Activated CD4-positive, CD25-positive, alpha-beta regulatory T cell (primary cell): ENCODE data around the gene EPHB4.

ENCODE experiments used
- DNase-seq, 4 experiments: peaks; one replicate each; lab custom pipeline; 2025; lab: John Stamatoyannopoulos, UW

Gene EPHB4

GRCh38 chr7:100854146-100854895 is 27.0 kb upstream of the EPHB4 start:
- no peak for DNase-seq

GRCh38 chr7:100852048-100852872 is 24.9 kb upstream of the EPHB4 start, which contains the start of gene SLC12A9:
TSS of gene SLC12A9 (plus strand) at chr7:100852713. CDS start at chr7:100854198, 1,485 bp downstream.
- peak; percentile 63 to 80 (median 69) for DNase-seq

GRCh38 chr7:100847360-100847759 is 20.0 kb upstream of the EPHB4 start:
- no peak for DNase-seq

- no peak for DNase-seq
These were observed 13.3 kb upstream of the EPHB4 start for GRCh38 chr7:100840470-100841100.

GRCh38 chr7:100839361-100839760 is 12.0 kb upstream of the EPHB4 start:
- no peak for DNase-seq

GRCh38 chr7:100837099-100837836 is 9.9 kb upstream of the EPHB4 start:
- peak; percentile 46 to 66 (median 59) for DNase-seq

GRCh38 chr7:100836812-100837098 is 9.4 kb upstream of the EPHB4 start:
- DNase-seq: no peak

- no peak for DNase-seq
These were observed 8.8 kb upstream of the EPHB4 start for GRCh38 chr7:100835903-100836811.

GRCh38 chr7:100832281-100832633 is 4.9 kb upstream of the EPHB4 start:
- DNase-seq: no peak

GRCh38 chr7:100830396-100830795 is 3.1 kb upstream of the EPHB4 start:
- DNase-seq: no peak

- no peak for DNase-seq
These were observed 1.9 kb upstream of the EPHB4 start for GRCh38 chr7:100829150-100829716.

- DNase-seq: no peak
These were observed 601 bp downstream of the EPHB4 start for GRCh38 chr7:100826514-100827329.

GRCh38 chr7:100825751-100826513 is 1.4 kb downstream of the EPHB4 start:
- DNase-seq: no peak

- DNase-seq: no peak
These were observed 2.1 kb downstream of the EPHB4 start for GRCh38 chr7:100825215-100825671.

- no peak for DNase-seq
These were observed 2.7 kb downstream of the EPHB4 start for GRCh38 chr7:100824499-100825214.

- no peak for DNase-seq
These were observed 3.8 kb downstream of the EPHB4 start for GRCh38 chr7:100823534-100823933.

- DNase-seq: no peak
These were observed 4.2 kb downstream of the EPHB4 start for GRCh38 chr7:100823140-100823525.
